MG63 (cell line): ENCODE results near the gene SIRT6. TPM values are rescaled to one million over a fixed set of nuclear protein-coding genes. Genes with fewer than 3 reads are reported as not detected.

Experiments used
- DNase-seq: peaks from one replicate; pipeline ENCODE4 v3.0.0-alpha.2; 2020
- H3K27me3 ChIP-seq: fragments of 250-450 bp; sonication (Bioruptor Pico); 2 replicates; pipeline ENCODE4 v1.5.1; 2020; ENCODE audit warnings: mild to moderate bottlenecking, moderate library complexity
- H3K36me3 ChIP-seq: fragments of 250-450 bp; sonication (Bioruptor Pico); 2 replicates; pipeline ENCODE4 v1.5.1; 2020; ENCODE audit warnings: mild to moderate bottlenecking, moderate library complexity
- H3K4me3 ChIP-seq: fragments of 250-450 bp; sonication (Bioruptor Pico); 2 replicates; pipeline ENCODE4 v1.5.1; 2020; ENCODE audit warnings: mild to moderate bottlenecking, moderate library complexity
- H3K9me3 ChIP-seq: fragments of 250-450 bp; sonication (Bioruptor Pico); 2 replicates; pipeline ENCODE4 v1.5.1; 2020; ENCODE audit warnings: mild to moderate bottlenecking, moderate library complexity
- total RNA-seq: library from RNA; depleted of rRNA; stranded (reverse); fragments of >200 nt; shearing (Covaris generic); gene quantifications from 2 replicates; pipeline ENCODE4 v1.2.3, GENCODE V29; 2014; ENCODE audit warnings: low replicate concordance

The SIRT6 gene
- total RNA-seq, 1 experiment from 2014 or later, result 7.7 TPM

- DNase-seq, result peak; percentile 51
- H3K9me3 ChIP-seq, result no peaks in the 10 kb centered on the region
- no peaks in the 10 kb centered on the region for H3K36me3 ChIP-seq
- H3K27me3 ChIP-seq, result no peaks in the 10 kb centered on the region
- H3K4me3 ChIP-seq, result no peak overlapping the region
These were observed 4.0 kb upstream of the SIRT6 start for GRCh38 chr19:4186087-4186993.

GRCh38 chr19:4185413-4186086 lies 3.2 kb upstream of the SIRT6 start:
- no peak for DNase-seq
- 0 out of 2 replicates have a peak, but pooled peaks cover under 1% of the 10 kb centered on the region for H3K36me3 ChIP-seq
- H3K27me3 ChIP-seq, result no peaks in the 10 kb centered on the region
- H3K9me3 ChIP-seq, result no peaks in the 10 kb centered on the region
- no peak overlapping the region for H3K4me3 ChIP-seq

GRCh38 chr19:4184718-4185352 lies 2.5 kb upstream of the SIRT6 start:
- H3K36me3 ChIP-seq, result peaks cover 4% of the 10 kb centered on the region; the same call in 1 of the 2 replicates
- no peaks in the 10 kb centered on the region for H3K9me3 ChIP-seq
- no peak for DNase-seq
- H3K27me3 ChIP-seq, result no peaks in the 10 kb centered on the region
- H3K4me3 ChIP-seq, result no peak overlapping the region

- H3K9me3 ChIP-seq, result no peaks in the 10 kb centered on the region
- peaks cover 4% of the 10 kb centered on the region; the same call in 1 of the 2 replicates for H3K36me3 ChIP-seq
- H3K4me3 ChIP-seq, result no peak overlapping the region
- DNase-seq, result peak; percentile 23
- no peaks in the 10 kb centered on the region for H3K27me3 ChIP-seq
These were observed 1.8 kb upstream of the SIRT6 start for GRCh38 chr19:4183967-4184717.

GRCh38 chr19:4181053-4181508 lies 1.3 kb downstream of the SIRT6 start:
- Histone ChIP-seq H3K9me3 (no peaks in the 10 kb centered on the region), H3K36me3 (peaks cover 4% of the 10 kb centered on the region; the same call in 1 of the 2 replicates), H3K4me3 (no peak overlapping the region; the same call in 1 of the 2 replicates), H3K27me3 (no peaks in the 10 kb centered on the region)
- DNase-seq, result no peak

GRCh38 chr19:4178990-4179389 lies 3.4 kb downstream of the SIRT6 start:
- no peak for DNase-seq
- H3K36me3 ChIP-seq, result peaks cover 4% of the 10 kb centered on the region; the same call in 1 of the 2 replicates
- H3K4me3 ChIP-seq, result no peak overlapping the region
- H3K9me3 ChIP-seq, result no peaks in the 10 kb centered on the region
- H3K27me3 ChIP-seq, result no peaks in the 10 kb centered on the region

GRCh38 chr19:4177146-4177545 lies 5.2 kb downstream of the SIRT6 start:
- Histone ChIP-seq H3K9me3 (no peaks in the 10 kb centered on the region), H3K36me3 (peaks cover 4% of the 10 kb centered on the region; the same call in 1 of the 2 replicates), H3K4me3 (no peak overlapping the region), H3K27me3 (peaks cover 6% of the 10 kb centered on the region; the same call in 1 of the 2 replicates)
- no peak for DNase-seq

- Histone ChIP-seq H3K4me3 (no peak overlapping the region), H3K36me3 (peaks cover 4% of the 10 kb centered on the region; the same call in 1 of the 2 replicates), H3K27me3 (peaks cover 8% of the 10 kb centered on the region; the same call in 1 of the 2 replicates), H3K9me3 (no peaks in the 10 kb centered on the region)
- no peak for DNase-seq
These were observed 6.8 kb downstream of the SIRT6 start for GRCh38 chr19:4175669-4175931.

GRCh38 chr19:4174895-4175668 lies 7.3 kb downstream of the SIRT6 start:
- no peaks in the 10 kb centered on the region for H3K9me3 ChIP-seq
- H3K27me3 ChIP-seq, result peaks cover 8% of the 10 kb centered on the region; the same call in 1 of the 2 replicates
- no peaks in the 10 kb centered on the region for H3K36me3 ChIP-seq
- no peak overlapping the region for H3K4me3 ChIP-seq
- DNase-seq, result no peak

- Histone ChIP-seq H3K27me3 (peaks cover 8% of the 10 kb centered on the region; the same call in 1 of the 2 replicates), H3K4me3 (no peak overlapping the region), H3K36me3 (no peaks in the 10 kb centered on the region), H3K9me3 (no peaks in the 10 kb centered on the region)
- no peak for DNase-seq
These were observed 8.0 kb downstream of the SIRT6 start for GRCh38 chr19:4174213-4174894.

- DNase-seq, result no peak
- no peak overlapping the region for H3K4me3 ChIP-seq
- H3K36me3 ChIP-seq, result no peaks in the 10 kb centered on the region
- H3K27me3 ChIP-seq, result peaks cover 8% of the 10 kb centered on the region; the same call in 1 of the 2 replicates
- H3K9me3 ChIP-seq, result no peaks in the 10 kb centered on the region
These were observed 8.7 kb downstream of the SIRT6 start for GRCh38 chr19:4173479-4174212.

GRCh38 chr19:4172861-4173473 lies 9.4 kb downstream of the SIRT6 start:
- H3K4me3 ChIP-seq, result no peak overlapping the region
- H3K27me3 ChIP-seq, result peaks cover 8% of the 10 kb centered on the region; the same call in 1 of the 2 replicates
- H3K9me3 ChIP-seq, result no peaks in the 10 kb centered on the region
- H3K36me3 ChIP-seq, result no peaks in the 10 kb centered on the region
- peak; percentile 48 for DNase-seq

- no peaks in the 10 kb centered on the region for H3K9me3 ChIP-seq
- DNase-seq, result no peak
- H3K27me3 ChIP-seq, result peaks cover 11% of the 10 kb centered on the region; the same call in 1 of the 2 replicates
- H3K36me3 ChIP-seq, result no peaks in the 10 kb centered on the region
- H3K4me3 ChIP-seq, result no peak overlapping the region
These were observed 10.7 kb downstream of the SIRT6 start for GRCh38 chr19:4171676-4172075.

GRCh38 chr19:4164262-4164661 lies 18.1 kb downstream of the SIRT6 start:
- no peak for DNase-seq
- H3K4me3 ChIP-seq, result no peak overlapping the region
- H3K9me3 ChIP-seq, result no peaks in the 10 kb centered on the region
- peaks cover 6% of the 10 kb centered on the region for H3K27me3 ChIP-seq
- no peaks in the 10 kb centered on the region for H3K36me3 ChIP-seq
